ENCODE results near the gene DMD. TPM values are rescaled to one million over a fixed set of nuclear protein-coding genes. Genes with fewer than 3 reads are reported as not detected.

The DMD gene
- total and polyA plus RNA-seq, 2 experiments from 2014 or later: 1.5 to 2.0 TPM

GRCh38 chrX:31711166-31711565 lies 1500.2 kb downstream of the DMD start:
- TF ChIP-seq EZH2 (IDR thresholded peaks at IDR 0.05; ENCODE audit: insufficient read depth, poor library complexity, severe bottlenecking) (no peak), EZH2phosphoT487 (IDR thresholded peaks at IDR 0.05; ENCODE audit: insufficient read depth, low read depth) (no peak)
- H3K79me2 ChIP-seq (ENCODE audit: insufficient read depth): no peaks in the 10 kb centered on the region
- no peaks in the 10 kb centered on the region for H3K27me3 ChIP-seq (replicated peaks; ENCODE audit: insufficient read depth)
- no peak overlapping the region for H3K4me3 ChIP-seq
- H2AFZ ChIP-seq: no peak overlapping the region
- WGBS, 2 experiments (ENCODE audit: low coverage in 1 of 2, low lambda C conversion rate in 2 of 2, missing lambda C conversion rate in 2 of 2): 7 to 13% methylated on average over 2 of the region's 2 CpGs
- H3F3A ChIP-seq (ENCODE audit: insufficient read depth): no peaks in the 10 kb centered on the region
- H3K9ac ChIP-seq: no peak overlapping the region
- H3K4me1 ChIP-seq (ENCODE audit: insufficient read depth): no peaks in the 10 kb centered on the region
- in situ Hi-C loops (cut with MboI): no loop called here
- no peaks in the 10 kb centered on the region for H3K9me3 ChIP-seq (ENCODE audit: low read depth)
- no peaks in the 10 kb centered on the region for H3K36me3 ChIP-seq (ENCODE audit: low read depth)
- no peak overlapping the region for H3K4me2 ChIP-seq (ENCODE audit: unreplicated experiment)
- no peak for DNase-seq
- no peaks in the 10 kb centered on the region for H3K9me2 ChIP-seq (ENCODE audit: insufficient read depth)
- no peak overlapping the region for H3K27ac ChIP-seq
- H4K20me1 ChIP-seq (ENCODE audit: insufficient read depth): no peaks in the 10 kb centered on the region

- in situ Hi-C loops (cut with MboI): no loop called here
- Histone ChIP-seq H4K20me1 (ENCODE audit: insufficient read depth) (no peaks in the 10 kb centered on the region), H3K4me3 (no peak overlapping the region), H2AFZ (no peak overlapping the region), H3K27ac (no peak overlapping the region), H3K36me3 (ENCODE audit: low read depth) (no peaks in the 10 kb centered on the region), H3K4me1 (ENCODE audit: insufficient read depth) (no peaks in the 10 kb centered on the region), H3K4me2 (ENCODE audit: unreplicated experiment) (no peak overlapping the region), H3K27me3 (replicated peaks; ENCODE audit: insufficient read depth) (no peaks in the 10 kb centered on the region), H3K9ac (no peak overlapping the region), H3K9me3 (ENCODE audit: low read depth) (no peaks in the 10 kb centered on the region), H3K79me2 (ENCODE audit: insufficient read depth) (no peaks in the 10 kb centered on the region), H3F3A (ENCODE audit: insufficient read depth) (no peaks in the 10 kb centered on the region), H3K9me2 (ENCODE audit: insufficient read depth) (no peaks in the 10 kb centered on the region)
- no peak for DNase-seq
- WGBS, 2 experiments (ENCODE audit: low coverage in 1 of 2, low lambda C conversion rate in 2 of 2, missing lambda C conversion rate in 2 of 2): 10 to 18% methylated on average over 2 of the region's 2 CpGs
- no peak for TF ChIP-seq EZH2 (IDR thresholded peaks at IDR 0.05; ENCODE audit: insufficient read depth, poor library complexity, severe bottlenecking)
Measured at GRCh38 chrX:31708116-31708515, 1503.2 kb downstream of the DMD start.

GRCh38 chrX:31706466-31706865 lies 1504.9 kb downstream of the DMD start:
- Histone ChIP-seq H3K9me2 (ENCODE audit: insufficient read depth) (no peaks in the 10 kb centered on the region), H3K4me3 (no peak overlapping the region), H3K4me1 (ENCODE audit: insufficient read depth) (no peaks in the 10 kb centered on the region), H3K9ac (no peak overlapping the region), H3K27ac (no peak overlapping the region), H3F3A (ENCODE audit: insufficient read depth) (no peaks in the 10 kb centered on the region), H3K4me2 (ENCODE audit: unreplicated experiment) (no peak overlapping the region), H4K20me1 (ENCODE audit: insufficient read depth) (no peaks in the 10 kb centered on the region), H3K9me3 (ENCODE audit: low read depth) (no peaks in the 10 kb centered on the region), H3K36me3 (ENCODE audit: low read depth) (no peaks in the 10 kb centered on the region), H2AFZ (no peak overlapping the region), H3K79me2 (ENCODE audit: insufficient read depth) (no peaks in the 10 kb centered on the region), H3K27me3 (replicated peaks; ENCODE audit: insufficient read depth) (no peaks in the 10 kb centered on the region)
- TF ChIP-seq EZH2phosphoT487 (IDR thresholded peaks at IDR 0.05; ENCODE audit: insufficient read depth, low read depth) (no peak), EZH2 (IDR thresholded peaks at IDR 0.05; ENCODE audit: insufficient read depth, poor library complexity, severe bottlenecking) (no peak)
- WGBS, 2 experiments (ENCODE audit: low coverage in 1 of 2, low lambda C conversion rate in 2 of 2, missing lambda C conversion rate in 2 of 2): 31 to 36% methylated on average over 4 of the region's 4 CpGs
- DNase-seq: no peak
- in situ Hi-C loops (cut with MboI): no loop called here

GRCh38 chrX:31705816-31706215 lies 1505.5 kb downstream of the DMD start:
- Histone ChIP-seq H2AFZ (no peak overlapping the region), H3K9me2 (ENCODE audit: insufficient read depth) (no peaks in the 10 kb centered on the region), H3K36me3 (ENCODE audit: low read depth) (no peaks in the 10 kb centered on the region), H3K27ac (no peak overlapping the region), H3K4me2 (ENCODE audit: unreplicated experiment) (no peak overlapping the region), H3K9me3 (ENCODE audit: low read depth) (no peaks in the 10 kb centered on the region), H3K9ac (no peak overlapping the region), H4K20me1 (ENCODE audit: insufficient read depth) (no peaks in the 10 kb centered on the region), H3K4me1 (ENCODE audit: insufficient read depth) (no peaks in the 10 kb centered on the region), H3F3A (ENCODE audit: insufficient read depth) (no peaks in the 10 kb centered on the region), H3K4me3 (no peak overlapping the region), H3K79me2 (ENCODE audit: insufficient read depth) (no peaks in the 10 kb centered on the region), H3K27me3 (replicated peaks; ENCODE audit: insufficient read depth) (no peaks in the 10 kb centered on the region)
- WGBS, 2 experiments (ENCODE audit: low coverage in 1 of 2, low lambda C conversion rate in 2 of 2, missing lambda C conversion rate in 2 of 2): 64 to 83% methylated on average over 1 of the region's 1 CpG
- no peak for DNase-seq
- in situ Hi-C loops (cut with MboI): no loop called here
- no peak for TF ChIP-seq EZH2 (IDR thresholded peaks at IDR 0.05; ENCODE audit: insufficient read depth, poor library complexity, severe bottlenecking)
- TF ChIP-seq EZH2phosphoT487 (IDR thresholded peaks at IDR 0.05; ENCODE audit: insufficient read depth, low read depth): no peak

GRCh38 chrX:31704938-31705337 lies 1506.4 kb downstream of the DMD start:
- Histone ChIP-seq H3K9ac (no peak overlapping the region), H3K36me3 (ENCODE audit: low read depth) (no peaks in the 10 kb centered on the region), H3K79me2 (ENCODE audit: insufficient read depth) (no peaks in the 10 kb centered on the region), H4K20me1 (ENCODE audit: insufficient read depth) (no peaks in the 10 kb centered on the region), H3K9me2 (ENCODE audit: insufficient read depth) (no peaks in the 10 kb centered on the region), H2AFZ (no peak overlapping the region), H3K27ac (no peak overlapping the region), H3K9me3 (ENCODE audit: low read depth) (no peaks in the 10 kb centered on the region), H3F3A (ENCODE audit: insufficient read depth) (no peaks in the 10 kb centered on the region), H3K4me2 (ENCODE audit: unreplicated experiment) (no peak overlapping the region), H3K4me3 (no peak overlapping the region), H3K27me3 (replicated peaks; ENCODE audit: insufficient read depth) (no peaks in the 10 kb centered on the region), H3K4me1 (ENCODE audit: insufficient read depth) (no peaks in the 10 kb centered on the region)
- DNase-seq: no peak
- TF ChIP-seq EZH2phosphoT487 (IDR thresholded peaks at IDR 0.05; ENCODE audit: insufficient read depth, low read depth): no peak
- no peak for TF ChIP-seq EZH2 (IDR thresholded peaks at IDR 0.05; ENCODE audit: insufficient read depth, poor library complexity, severe bottlenecking)
- in situ Hi-C loops (cut with MboI): no loop called here
- 2 to 9% methylated on average over 2 of the region's 2 CpGs for WGBS, 2 experiments (ENCODE audit: low coverage in 1 of 2, low lambda C conversion rate in 2 of 2, missing lambda C conversion rate in 2 of 2)

All from GM23248 (cell line).